K562 (cell line): Measurements from ENCODE around the gene MYL6B. TPM values are rescaled to one million over a fixed set of nuclear protein-coding genes. Genes with fewer than 3 reads are reported as not detected.
A peak's percentile ranks its signal among the peaks of the same experiment; 100 is the strongest.
"Not testable (repeated sequence)": the region's sequence is repeated elsewhere in the genome, so short reads cannot be mapped to it uniquely, and the experiment has no call there.

ENCODE experiments used
- ATAC-seq: fragments of 200-7000 bp; cut with Tn5 transposase; 3 replicates; pipeline ENCODE4 v1.9.1; 2020; ENCODE audit warnings: moderate library complexity
- BruUV-seq: library from RNA; stranded (reverse); fragments of 400-500 nt; replicated peaks from 2 replicates; lab custom pipeline; 2021; lab: Mats Ljungman, UMichigan
- CTCF ChIA-PET: fragments of 300-600 bp; formaldehyde crosslinking; extraction: SDS; loops from one replicate; lab custom pipeline; 2021; ENCODE audit warnings: low intra/inter-chr PET ratio; lab: Yijun Ruan, JAX
- POLR2A ChIA-PET: fragments of 300-600, 350-650 bp; sonication (Branson Sonifier 250); formaldehyde crosslinking; extraction: SDS; loops from one replicate; lab custom pipeline; 2021; ENCODE audit warnings: antibody characterized with exemption, inconsistent platforms; lab: Yijun Ruan, JAX
- DNase-seq, 4 experiments: peaks; one replicate each; pipeline versions ENCODE4 v3.0.0 to v3.0.0-alpha.2; 2011 to 2018; ENCODE audit warnings: low spot score in 3 of 4, mixed read lengths in 3 of 4; ENCODE audit errors: extremely low read depth in 1 of 4
- FAIRE-seq: peaks from 2 replicates; lab custom pipeline; 2011; peaks lifted over from hg19 to GRCh38; lab: Jason Lieb, UNC
- H2AFZ ChIP-seq: 2 replicates; pipeline ENCODE4 v1.6.0; 2011; ENCODE audit warnings: low read depth, low read length, control low read depth, inconsistent platforms
- H3K27ac ChIP-seq: fragments of 200-600 bp; 3 replicates; pipeline ENCODE4 v1.8.0; 2011; ENCODE audit warnings: low read depth, mild to moderate bottlenecking, control low read depth, inconsistent platforms, low read length, moderate library complexity, mixed read lengths; ENCODE audit errors: extremely low read depth
- H3K27me3 ChIP-seq, 2 experiments: fragments of 300-600 bp in 1 of 2; 2 replicates in 1 of 2; 3 replicates in 1 of 2; pipeline versions ENCODE4 v1.6.0 to v1.8.0; 2011; ENCODE audit warnings: inconsistent platforms in 2 of 2, low read length in 2 of 2, mild to moderate bottlenecking in 1 of 2, mixed read lengths in 1 of 2, moderate library complexity in 1 of 2; ENCODE audit not compliant: control insufficient read depth in 2 of 2, insufficient read depth in 2 of 2
- H3K36me3 ChIP-seq: fragments of 300-600 bp; 3 replicates; pipeline ENCODE4 v1.8.0; 2011; ENCODE audit warnings: mild to moderate bottlenecking, low read length, inconsistent platforms; ENCODE audit not compliant: control insufficient read depth, insufficient read depth
- H3K4me1 ChIP-seq, 2 experiments: fragments of 200-600 bp in 1 of 2; replicated peaks in 1 of 2; 2 replicates in 1 of 2; 3 replicates in 1 of 2; pipeline versions ENCODE4 v1.5.1 to v1.8.0; 2011; ENCODE audit warnings: inconsistent platforms in 2 of 2, low read length in 2 of 2, mild to moderate bottlenecking in 1 of 2, mixed read lengths in 1 of 2, moderate library complexity in 1 of 2; ENCODE audit not compliant: control insufficient read depth in 2 of 2, insufficient read depth in 2 of 2
- H3K4me2 ChIP-seq: 2 replicates; pipeline ENCODE4 v1.6.1; 2011; ENCODE audit warnings: low read length, control low read depth, inconsistent platforms, mixed read lengths; ENCODE audit not compliant: insufficient read depth
- H3K4me3 ChIP-seq: fragments of 200-600 bp; sonication (generic), shearing (Covaris generic); 2 replicates; pipeline ENCODE4 v1.5.1; 2016; ENCODE audit warnings: control low read depth, inconsistent platforms
- H3K79me2 ChIP-seq: fragments of 200-600 bp; 3 replicates; pipeline ENCODE4 v1.8.0; 2011; ENCODE audit warnings: low read length, inconsistent platforms; ENCODE audit not compliant: control insufficient read depth, insufficient read depth
- H3K9ac ChIP-seq, 2 experiments: 2 replicates each; pipeline versions ENCODE4 v1.6.0 to v1.6.1; 2011; ENCODE audit warnings: low read depth in 2 of 2, low read length in 2 of 2, control low read depth in 1 of 2, inconsistent platforms in 1 of 2, mild to moderate bottlenecking in 1 of 2, mixed read lengths in 1 of 2; ENCODE audit not compliant: insufficient read depth in 1 of 2
- H3K9me1 ChIP-seq: one replicate; pipeline ENCODE4 v1.6.0; 2011; ENCODE audit warnings: inconsistent platforms, mild to moderate bottlenecking, low read length, moderate library complexity; ENCODE audit not compliant: control insufficient read depth, insufficient read depth
- H3K9me3 ChIP-seq: replicated peaks from 2 replicates; pipeline ENCODE4 v1.5.1; 2011; ENCODE audit warnings: low read depth, low read length, inconsistent platforms; ENCODE audit not compliant: control insufficient read depth, insufficient read depth
- H4K20me1 ChIP-seq: replicated peaks from 2 replicates; pipeline ENCODE4 v1.6.1; 2011; ENCODE audit warnings: low read length, inconsistent platforms, mixed read lengths; ENCODE audit not compliant: control insufficient read depth, insufficient read depth
- CCAR2 ChIP-seq: fragments of 200-400 bp; formaldehyde crosslinking; IDR thresholded peaks from 2 replicates; pipeline ENCODE4 v1.6.1; 2017; ENCODE audit warnings: mild to moderate bottlenecking, low read depth, low read length
- GABPB1 ChIP-seq: sonication (generic); formaldehyde crosslinking; IDR thresholded peaks from 2 replicates; pipeline ENCODE4 v1.8.0; 2022; ENCODE audit warnings: mild to moderate bottlenecking, missing genetic modification reagents
- HNRNPK ChIP-seq: fragments of 200-400 bp; formaldehyde crosslinking; IDR thresholded peaks from one replicate; pipeline ENCODE4 v1.6.1; 2018; ENCODE audit warnings: mild to moderate bottlenecking, low read depth, low read length; ENCODE audit not compliant: poor library complexity, severe bottlenecking
- PHB2 ChIP-seq: fragments of 450-650 bp; IDR thresholded peaks from 2 replicates; pipeline ENCODE4 v1.6.1; 2017; ENCODE audit warnings: low read depth
- PYGO2 ChIP-seq: fragments of 450-650 bp; IDR thresholded peaks from 2 replicates; pipeline ENCODE4 v1.6.1; 2016; ENCODE audit warnings: mild to moderate bottlenecking, missing genetic modification characterization, moderate library complexity, missing compliant biosample characterization
- RBFOX2 ChIP-seq: fragments of 200-400 bp; formaldehyde crosslinking; IDR thresholded peaks from 2 replicates; pipeline ENCODE4 v1.6.1; 2017; ENCODE audit warnings: low read depth, mild to moderate bottlenecking, low read length, moderate library complexity
- SMC3 ChIP-seq: conservative IDR thresholded peaks from 2 replicates; pipeline ENCODE4 v1.6.1; 2011; ENCODE audit warnings: low read depth, low read length, improper control_type of control experiment; ENCODE audit not compliant: insufficient read depth
- TAF7 ChIP-seq: fragments of 450-650 bp; IDR thresholded peaks from 2 replicates; pipeline ENCODE4 v1.6.1; 2016; ENCODE audit warnings: missing genetic modification characterization, missing compliant biosample characterization
- TEAD4 ChIP-seq, 2 experiments: sonication (generic) in 1 of 2; formaldehyde crosslinking in 1 of 2; IDR thresholded peaks; 2 replicates each; pipeline versions ENCODE4 v1.6.1 to v1.8.0; 2012 to 2022; ENCODE audit warnings: borderline replicate concordance in 1 of 2, inconsistent platforms in 1 of 2, low read length in 1 of 2, mild to moderate bottlenecking in 1 of 2, missing genetic modification reagents in 1 of 2
- THRAP3 ChIP-seq: fragments of 450-650 bp; IDR thresholded peaks from 2 replicates; pipeline ENCODE4 v1.6.1; 2016; ENCODE audit warnings: mild to moderate bottlenecking, inconsistent platforms, borderline replicate concordance
- WGBS: fragments of 100-300 bp; shearing (Covaris generic); methylation state at CpG from one replicate; pipeline ENCODE4 v1.1.6; 2016; ENCODE audit warnings: low coverage, mixed read lengths; ENCODE audit not compliant: insufficient coverage; ENCODE audit errors: missing lambda C conversion rate; 5-methylcytosine and 5-hydroxymethylcytosine counted together
- in situ Hi-C: fragments of 300-500 bp; cut with MboI; formaldehyde crosslinking; loops from 4 replicates; pipeline ENCODE4 v1.15.0; 2018; ENCODE audit warnings: inconsistent platforms, mixed read lengths
- intact Hi-C: fragments of 100-400 bp; cut with micrococcal nuclease; formaldehyde crosslinking; loops from 2 replicates; pipeline ENCODE4 v1.14.2; 2022
- polyA plus RNA-seq, 8 experiments: library from polyadenylated mRNA; depleted of rRNA in 4 of 8; stranded (reverse) in 5 of 8; unstranded in 3 of 8; fragments of >200 nt; fragmentation: Nextera tagmentation in 2 of 8; fragmentation: Illumina TruSeq in 1 of 8; extraction: Ambion mirVana in 2 of 8; extraction: Trizol in 1 of 8; gene quantifications; 2 replicates each; pipeline versions ENCODE4 v1.2.1 to v1.2.3, GENCODE V29; 2011 to 2014; ENCODE audit warnings: inconsistent platforms in 1 of 8, missing spikeins in 1 of 8
- total RNA-seq, 7 experiments: library from RNA; depleted of rRNA in 6 of 7; stranded (reverse); fragments of >200 nt in 6 of 7; fragmentation: Illumina TruSeq in 2 of 7; extraction: Trizol in 2 of 7; gene quantifications; 2 replicates each; pipeline versions ENCODE4 v1.2.1 to v1.2.3, GENCODE V29; 2011 to 2021; ENCODE audit warnings: low replicate concordance in 1 of 7
- TF ChIP-seq, protein P1 (sequence below), 2 experiments: fragments of 450-650 bp in 1 of 2; sonication (generic) in 1 of 2; formaldehyde crosslinking; conservative IDR thresholded peaks; 2 replicates each; pipeline versions ENCODE4 v1.4.0 to v1.8.1; 2020 to 2022; ENCODE audit warnings: mild to moderate bottlenecking in 1 of 2, missing genetic modification reagents in 1 of 2
- TF ChIP-seq, protein P2 (sequence below): fragments of 450-650 bp; IDR thresholded peaks from 2 replicates; pipeline ENCODE4 v1.6.1; 2017; ENCODE audit warnings: antibody characterized with exemption, mild to moderate bottlenecking
- TF ChIP-seq, protein P3 (sequence below): fragments of 450-650 bp; IDR thresholded peaks from 2 replicates; pipeline ENCODE4 v1.6.1; 2018; ENCODE audit warnings: mild to moderate bottlenecking, low read depth; ENCODE audit not compliant: partially characterized antibody

Gene MYL6B
- total and polyA plus RNA-seq, 9 of the 15 experiments (the other 6 are each of a cell fraction or from before 2014, with no cell fraction given) = 42.8 to 77.3 (median 68.6) TPM

DNA sequence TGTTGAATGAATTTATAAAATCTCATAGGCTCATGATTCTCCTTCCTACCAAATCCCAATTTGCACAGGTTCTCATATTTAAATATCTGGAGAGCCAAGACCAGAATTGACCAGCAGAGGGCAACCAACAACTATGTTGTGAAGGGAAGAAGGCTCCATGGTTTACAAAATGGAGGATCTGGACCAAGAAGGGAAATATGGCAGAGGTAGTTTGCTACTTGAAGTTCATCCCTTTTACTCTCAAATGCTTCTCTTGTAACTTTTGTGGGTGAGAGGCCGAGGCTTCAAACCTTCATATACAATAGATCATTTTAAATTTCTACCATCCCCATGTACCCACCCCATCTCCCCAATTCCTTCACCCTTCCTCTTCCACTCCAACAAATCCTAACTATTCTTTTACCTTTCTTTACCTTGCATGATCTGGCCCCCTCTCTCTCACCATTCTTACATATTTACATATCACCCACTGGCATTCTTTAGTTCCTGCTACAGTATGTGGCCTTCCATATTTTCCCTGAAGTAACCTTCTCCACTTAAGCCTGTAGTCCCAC lies 40.7 kb downstream of the MYL6B start (continued):
- peak; percentile 58; the same call in 1 of the 2 replicates for TF ChIP-seq PHB2
- no peak for TF ChIP-seq GABPB1 (CRISPR knock-in tag)
- TF ChIP-seq, protein P1, sequence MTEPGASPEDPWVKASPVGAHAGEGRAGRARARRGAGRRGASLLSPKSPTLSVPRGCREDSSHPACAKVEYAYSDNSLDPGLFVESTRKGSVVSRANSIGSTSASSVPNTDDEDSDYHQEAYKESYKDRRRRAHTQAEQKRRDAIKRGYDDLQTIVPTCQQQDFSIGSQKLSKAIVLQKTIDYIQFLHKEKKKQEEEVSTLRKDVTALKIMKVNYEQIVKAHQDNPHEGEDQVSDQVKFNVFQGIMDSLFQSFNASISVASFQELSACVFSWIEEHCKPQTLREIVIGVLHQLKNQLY (CRISPR knock-in tag; conservative IDR thresholded peaks at IDR 0.05) = no peak
- TF ChIP-seq CCAR2 = no peak
- 0 out of 2 replicates have a peak, but pooled peaks have one; percentile 26 for TF ChIP-seq RBFOX2
- no peak for TF ChIP-seq THRAP3
- TF ChIP-seq PYGO2 (tag) = no peak
- peak; percentile 63 for TF ChIP-seq TEAD4 (IDR thresholded peaks at IDR 0.05; ENCODE audit: low read length)
- no peak for TF ChIP-seq TEAD4 (CRISPR knock-in tag; IDR thresholded peaks at IDR 0.05; ENCODE audit: borderline replicate concordance)
- TF ChIP-seq, protein P2, sequence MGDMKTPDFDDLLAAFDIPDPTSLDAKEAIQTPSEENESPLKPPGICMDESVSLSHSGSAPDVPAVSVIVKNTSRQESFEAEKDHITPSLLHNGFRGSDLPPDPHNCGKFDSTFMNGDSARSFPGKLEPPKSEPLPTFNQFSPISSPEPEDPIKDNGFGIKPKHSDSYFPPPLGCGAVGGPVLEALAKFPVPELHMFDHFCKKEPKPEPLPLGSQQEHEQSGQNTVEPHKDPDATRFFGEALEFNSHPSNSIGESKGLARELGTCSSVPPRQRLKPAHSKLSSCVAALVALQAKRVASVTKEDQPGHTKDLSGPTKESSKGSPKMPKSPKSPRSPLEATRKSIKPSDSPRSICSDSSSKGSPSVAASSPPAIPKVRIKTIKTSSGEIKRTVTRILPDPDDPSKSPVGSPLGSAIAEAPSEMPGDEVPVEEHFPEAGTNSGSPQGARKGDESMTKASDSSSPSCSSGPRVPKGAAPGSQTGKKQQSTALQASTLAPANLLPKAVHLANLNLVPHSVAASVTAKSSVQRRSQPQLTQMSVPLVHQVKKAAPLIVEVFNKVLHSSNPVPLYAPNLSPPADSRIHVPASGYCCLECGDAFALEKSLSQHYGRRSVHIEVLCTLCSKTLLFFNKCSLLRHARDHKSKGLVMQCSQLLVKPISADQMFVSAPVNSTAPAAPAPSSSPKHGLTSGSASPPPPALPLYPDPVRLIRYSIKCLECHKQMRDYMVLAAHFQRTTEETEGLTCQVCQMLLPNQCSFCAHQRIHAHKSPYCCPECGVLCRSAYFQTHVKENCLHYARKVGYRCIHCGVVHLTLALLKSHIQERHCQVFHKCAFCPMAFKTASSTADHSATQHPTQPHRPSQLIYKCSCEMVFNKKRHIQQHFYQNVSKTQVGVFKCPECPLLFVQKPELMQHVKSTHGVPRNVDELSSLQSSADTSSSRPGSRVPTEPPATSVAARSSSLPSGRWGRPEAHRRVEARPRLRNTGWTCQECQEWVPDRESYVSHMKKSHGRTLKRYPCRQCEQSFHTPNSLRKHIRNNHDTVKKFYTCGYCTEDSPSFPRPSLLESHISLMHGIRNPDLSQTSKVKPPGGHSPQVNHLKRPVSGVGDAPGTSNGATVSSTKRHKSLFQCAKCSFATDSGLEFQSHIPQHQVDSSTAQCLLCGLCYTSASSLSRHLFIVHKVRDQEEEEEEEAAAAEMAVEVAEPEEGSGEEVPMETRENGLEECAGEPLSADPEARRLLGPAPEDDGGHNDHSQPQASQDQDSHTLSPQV = peak; percentile 83
- TF ChIP-seq, protein P3, sequence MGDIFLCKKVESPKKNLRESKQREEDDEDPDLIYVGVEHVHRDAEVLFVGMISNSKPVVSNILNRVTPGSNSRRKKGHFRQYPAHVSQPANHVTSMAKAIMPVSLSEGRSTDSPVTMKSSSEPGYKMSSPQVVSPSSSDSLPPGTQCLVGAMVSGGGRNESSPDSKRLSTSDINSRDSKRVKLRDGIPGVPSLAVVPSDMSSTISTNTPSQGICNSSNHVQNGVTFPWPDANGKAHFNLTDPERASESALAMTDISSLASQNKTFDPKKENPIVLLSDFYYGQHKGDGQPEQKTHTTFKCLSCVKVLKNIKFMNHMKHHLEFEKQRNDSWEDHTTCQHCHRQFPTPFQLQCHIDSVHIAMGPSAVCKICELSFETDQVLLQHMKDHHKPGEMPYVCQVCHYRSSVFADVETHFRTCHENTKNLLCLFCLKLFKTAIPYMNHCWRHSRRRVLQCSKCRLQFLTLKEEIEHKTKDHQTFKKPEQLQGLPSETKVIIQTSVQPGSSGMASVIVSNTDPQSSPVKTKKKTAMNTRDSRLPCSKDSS = no peak
- peak; percentile 46 for TF ChIP-seq HNRNPK
- TF ChIP-seq TAF7 (tag) = peak; percentile 27; the same call in 1 of the 2 replicates
- peak; percentile 65 for TF ChIP-seq SMC3

DNA sequence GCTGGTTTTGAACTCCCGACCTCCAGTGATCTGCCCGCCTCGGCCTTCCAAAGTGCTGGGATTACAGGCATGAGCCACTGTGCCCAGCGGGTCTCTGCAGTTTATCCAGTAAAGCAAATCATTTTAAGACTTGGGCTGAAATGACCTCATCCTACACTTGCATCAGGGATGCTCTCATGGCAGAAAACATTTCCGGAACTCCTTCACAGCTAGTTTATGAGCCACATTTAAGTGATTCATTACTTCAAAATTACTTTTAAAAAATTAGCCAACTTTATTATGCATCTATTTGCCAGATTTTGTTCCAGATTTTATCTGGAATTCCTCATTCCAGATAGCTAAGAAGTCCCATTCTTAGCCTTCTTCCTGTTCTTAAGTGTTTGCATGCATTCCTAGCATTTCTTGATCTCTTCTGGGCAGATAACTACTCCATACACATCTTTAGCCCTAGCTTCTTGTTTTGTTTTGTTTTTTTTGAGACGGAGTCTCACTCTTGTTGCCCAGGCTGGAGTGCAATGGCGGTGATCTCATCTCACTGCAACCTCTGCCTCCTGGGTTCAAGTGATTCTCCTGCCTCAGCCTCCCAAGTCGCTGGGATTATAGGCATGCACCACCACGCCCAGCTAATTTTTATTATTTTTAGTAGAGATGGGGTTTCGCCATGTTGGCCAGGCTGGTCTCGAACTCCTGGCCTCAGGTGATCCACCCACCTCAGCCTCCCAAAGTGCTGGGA lies 44.6 kb downstream of the MYL6B start:
- H3K4me2 ChIP-seq, H3K27me3 ChIP-seq, H3K79me2 ChIP-seq, H3K4me1 ChIP-seq, in situ Hi-C loops, FAIRE-seq, DNase-seq, H3K9ac ChIP-seq, H2AFZ ChIP-seq, BruUV-seq, H3K9me1 ChIP-seq, intact Hi-C loops, CTCF ChIA-PET, H3K4me3 ChIP-seq, H3K36me3 ChIP-seq, H3K27ac ChIP-seq, H3K9me3 ChIP-seq, ATAC-seq, H4K20me1 ChIP-seq: not testable (repeated sequence)
- POLR2A ChIA-PET = interaction anchor here (0.6 to 0.7 kb wide), 2 partner anchors 8 to 223 kb away, joined by 3 read pairs; partner anchors contain the start of gene RAB5B
- WGBS = 48% methylated on average over 10 of the region's 11 CpGs
